Trophoblast cell (in vitro differentiated cells and primary cell): Measurements from ENCODE around the gene NUDT16L1.

Experiments used
- DNase-seq, 2 donors: peaks; one replicate each; pipeline ENCODE4 v3.0.0-alpha.2; 2016
- H2AFZ ChIP-seq: 2 replicates; pipeline ENCODE4 v1.6.1; 2013; ENCODE audit warnings: low read length, moderate library complexity, mild to moderate bottlenecking; ENCODE audit not compliant: insufficient read depth, poor library complexity
- H2AK5ac ChIP-seq: 2 replicates; pipeline ENCODE4 v1.6.1; 2013; ENCODE audit warnings: mild to moderate bottlenecking, low read length
- H2BK120ac ChIP-seq: 2 replicates; pipeline ENCODE4 v1.6.1; 2013; ENCODE audit warnings: low read length, mild to moderate bottlenecking, moderate library complexity; ENCODE audit not compliant: insufficient read depth, poor library complexity
- H2BK12ac ChIP-seq: 2 replicates; pipeline ENCODE4 v1.6.1; 2013; ENCODE audit warnings: mild to moderate bottlenecking, low read length, moderate library complexity
- H2BK5ac ChIP-seq: 2 replicates; pipeline ENCODE4 v1.6.1; 2013; ENCODE audit warnings: low read length, low read depth, moderate library complexity, mild to moderate bottlenecking; ENCODE audit not compliant: poor library complexity
- H3K14ac ChIP-seq: 2 replicates; pipeline ENCODE4 v1.6.1; 2013; ENCODE audit warnings: mild to moderate bottlenecking, low read length
- H3K18ac ChIP-seq: 2 replicates; pipeline ENCODE4 v1.6.1; 2013; ENCODE audit warnings: mild to moderate bottlenecking, low read length
- H3K23ac ChIP-seq: 2 replicates; pipeline ENCODE4 v1.6.1; 2013; ENCODE audit warnings: low read length
- H3K27ac ChIP-seq: 2 replicates; pipeline ENCODE4 v1.5.1; 2013; ENCODE audit warnings: low read depth, mild to moderate bottlenecking, inconsistent platforms, low read length, moderate library complexity
- H3K27me3 ChIP-seq: 2 replicates; pipeline ENCODE4 v1.6.1; 2013; ENCODE audit warnings: inconsistent platforms, mild to moderate bottlenecking, low read length, moderate library complexity; ENCODE audit not compliant: insufficient read depth
- H3K36me3 ChIP-seq, 2 experiments: 1 replicate in 1 of 2; 2 replicates in 1 of 2; pipeline ENCODE4 v1.6.1; 2013; ENCODE audit warnings: low read length in 2 of 2, mild to moderate bottlenecking in 2 of 2, moderate library complexity in 1 of 2; ENCODE audit not compliant: insufficient read depth in 2 of 2, control insufficient read depth in 1 of 2
- H3K4ac ChIP-seq: 2 replicates; pipeline ENCODE4 v1.6.1; 2013; ENCODE audit warnings: low read depth, mild to moderate bottlenecking, low read length, moderate library complexity
- H3K4me1 ChIP-seq, 2 experiments: 1 replicate in 1 of 2; 2 replicates in 1 of 2; pipeline ENCODE4 v1.6.1; 2013; ENCODE audit warnings: low read length in 2 of 2, mild to moderate bottlenecking in 2 of 2, moderate library complexity in 1 of 2; ENCODE audit not compliant: insufficient read depth in 2 of 2, control insufficient read depth in 1 of 2
- H3K4me2 ChIP-seq: 2 replicates; pipeline ENCODE4 v1.6.1; 2013; ENCODE audit warnings: inconsistent platforms, mild to moderate bottlenecking, low read length, moderate library complexity
- H3K4me3 ChIP-seq: 2 replicates; pipeline ENCODE4 v1.5.1; 2013; ENCODE audit warnings: mild to moderate bottlenecking, low read depth, low read length, inconsistent platforms
- H3K79me1 ChIP-seq: one replicate; pipeline ENCODE4 v1.6.1; 2013; ENCODE audit warnings: low read length
- H3K79me2 ChIP-seq: 2 replicates; pipeline ENCODE4 v1.6.1; 2013; ENCODE audit warnings: low read length, mild to moderate bottlenecking; ENCODE audit not compliant: control insufficient read depth, insufficient read depth, poor library complexity
- H3K9ac ChIP-seq: 2 replicates; pipeline ENCODE4 v1.6.1; 2013; ENCODE audit warnings: mild to moderate bottlenecking, low read length
- H3K9me3 ChIP-seq: 2 replicates; pipeline ENCODE4 v1.6.1; 2013; ENCODE audit warnings: low read depth, mild to moderate bottlenecking, control low read depth, inconsistent platforms, low read length; ENCODE audit not compliant: insufficient read depth
- H4K12ac ChIP-seq: 2 replicates; pipeline ENCODE4 v1.6.1; 2013; ENCODE audit warnings: low read depth, mild to moderate bottlenecking, low read length, moderate library complexity
- H4K8ac ChIP-seq: 2 replicates; pipeline ENCODE4 v1.6.1; 2013; ENCODE audit warnings: low read depth, mild to moderate bottlenecking, low read length, moderate library complexity
- H4K91ac ChIP-seq: one replicate; pipeline ENCODE4 v1.6.1; 2013; ENCODE audit warnings: low read depth, mild to moderate bottlenecking, low read length, moderate library complexity
- WGBS: extraction: QIAGEN DNeasy Blood & Tissue Kit; methylation state at CpG from one replicate; pipeline ENCODE4 v1.1.7; 2013; ENCODE audit warnings: missing lambda C conversion rate; ENCODE audit not compliant: insufficient read length, insufficient coverage; ENCODE audit errors: extremely low coverage; 5-methylcytosine and 5-hydroxymethylcytosine counted together

NUDT16L1 gene

GRCh38 chr16:4698321-4699045 lies 5.1 kb downstream of the NUDT16L1 start:
- Histone ChIP-seq H3K23ac (no peak overlapping the region), H2AK5ac (no peak overlapping the region), H3K27me3 (no peaks in the 10 kb centered on the region), H3K4me2 (no peak overlapping the region), H3K18ac (no peak overlapping the region), H2BK12ac (no peak overlapping the region), H3K9me3 (peaks cover 5% of the 10 kb centered on the region), H3K4me1 (peaks cover 0 to 4% of the 10 kb centered on the region in 2 experiments), H3K9ac (no peak overlapping the region), H3K79me2 (peaks cover 4% of the 10 kb centered on the region), H2AFZ (no peak overlapping the region), H3K4ac (no peak overlapping the region), H4K12ac (no peak overlapping the region), H4K8ac (no peak overlapping the region), H4K91ac (no peak overlapping the region), H3K27ac (no peak overlapping the region), H2BK120ac (no peak overlapping the region), H3K4me3 (no peak overlapping the region), H3K79me1 (peaks cover 4% of the 10 kb centered on the region), H3K14ac (no peak overlapping the region), H3K36me3 (peaks cover 71 to 72% of the 10 kb centered on the region in 2 experiments), H2BK5ac (no peak overlapping the region)
- WGBS: no CpG with 5 or more reads among the region's 36 CpGs
- no peak for DNase-seq

DNA sequence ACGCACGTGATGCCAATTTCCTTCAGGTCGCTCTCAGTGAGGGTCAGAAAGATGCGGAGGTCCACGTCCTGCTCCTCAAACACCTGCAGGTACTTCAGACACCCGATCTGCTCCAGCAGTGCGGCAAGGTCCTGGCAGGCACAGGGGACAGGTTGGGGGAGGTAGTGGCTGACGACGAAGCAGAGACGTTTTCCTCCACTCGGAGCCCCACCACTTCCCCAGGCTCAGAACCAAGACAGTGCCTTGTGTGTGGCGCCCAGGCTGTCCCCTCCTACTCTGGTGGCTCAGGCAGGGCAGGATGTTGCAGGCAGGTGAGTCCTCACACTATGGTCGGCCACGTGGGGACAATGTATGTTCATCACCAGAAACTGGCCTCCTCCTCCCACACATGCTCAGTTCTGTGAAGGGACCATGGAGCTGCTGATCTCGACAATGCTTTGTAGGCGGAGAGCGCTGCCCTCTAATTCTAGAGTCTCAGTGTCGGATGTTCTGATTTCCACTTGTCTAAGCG lies 5.7 kb downstream of the NUDT16L1 start:
- Histone ChIP-seq H3K9ac (no peak overlapping the region), H3K4me3 (no peak overlapping the region), H4K12ac (no peak overlapping the region), H2BK12ac (no peak overlapping the region), H3K27ac (no peak overlapping the region), H3K36me3 (peaks cover 75 to 76% of the 10 kb centered on the region in 2 experiments), H3K14ac (no peak overlapping the region), H3K23ac (no peak overlapping the region), H3K18ac (no peak overlapping the region), H2AFZ (no peak overlapping the region), H3K4me1 (peaks cover 0 to 4% of the 10 kb centered on the region in 2 experiments), H3K4me2 (no peak overlapping the region), H3K9me3 (peaks cover 3% of the 10 kb centered on the region), H3K4ac (no peak overlapping the region), H3K79me2 (no peaks in the 10 kb centered on the region), H3K27me3 (no peaks in the 10 kb centered on the region), H4K91ac (no peak overlapping the region), H2AK5ac (no peak overlapping the region), H3K79me1 (no peaks in the 10 kb centered on the region), H4K8ac (no peak overlapping the region), H2BK5ac (no peak overlapping the region), H2BK120ac (no peak overlapping the region)
- no peak for DNase-seq
- no CpG with 5 or more reads among the region's 19 CpGs for WGBS

DNA sequence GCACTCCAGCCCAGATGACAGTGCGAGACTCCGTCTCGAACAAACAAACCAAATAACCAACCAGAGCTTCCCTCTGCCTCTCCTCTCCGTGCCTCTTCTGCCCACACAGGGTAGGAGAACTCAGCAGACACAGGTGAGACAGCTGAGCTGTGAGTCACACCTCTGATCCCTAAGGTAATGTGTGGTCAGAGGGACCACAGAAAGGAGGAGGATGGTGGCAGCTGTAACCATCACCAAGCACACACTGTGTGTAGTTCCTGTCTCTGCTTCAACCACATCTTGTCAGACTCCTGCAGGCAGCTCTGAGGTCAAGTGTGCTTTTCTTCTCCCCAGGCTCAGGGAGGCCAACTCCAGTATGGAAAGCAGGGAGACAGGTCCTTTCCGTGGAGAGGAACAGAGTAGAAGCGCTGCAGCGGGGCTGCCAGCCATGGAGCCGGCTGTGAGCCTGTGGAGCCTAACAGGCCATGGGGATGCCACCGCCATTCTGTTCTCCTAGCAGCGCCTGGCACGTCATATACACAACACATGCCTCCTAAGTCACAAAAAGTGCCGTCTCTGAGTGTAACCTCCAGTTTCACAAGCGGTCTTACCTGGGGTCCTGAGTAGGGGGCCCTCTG lies 7.1 kb downstream of the NUDT16L1 start:
- Histone ChIP-seq H3K9ac (no peak overlapping the region), H3K27me3 (no peaks in the 10 kb centered on the region), H2AK5ac (no peak overlapping the region), H3K14ac (no peak overlapping the region), H3K79me2 (no peaks in the 10 kb centered on the region), H3K4me3 (no peak overlapping the region), H2BK120ac (no peak overlapping the region), H3K18ac (no peak overlapping the region), H2BK12ac (no peak overlapping the region), H3K9me3 (peaks cover 3% of the 10 kb centered on the region), H4K8ac (no peak overlapping the region), H4K12ac (no peak overlapping the region), H3K36me3 (peaks cover 78 to 79% of the 10 kb centered on the region in 2 experiments), H2AFZ (no peak overlapping the region), H3K27ac (no peak overlapping the region), H3K23ac (no peak overlapping the region), H2BK5ac (no peak overlapping the region), H3K79me1 (no peaks in the 10 kb centered on the region), H3K4me1 (no peaks in the 10 kb centered on the region), H3K4ac (no peak overlapping the region), H3K4me2 (no peak overlapping the region), H4K91ac (no peak overlapping the region)
- DNase-seq: no peak
- WGBS: no CpG with 5 or more reads among the region's 13 CpGs

DNA sequence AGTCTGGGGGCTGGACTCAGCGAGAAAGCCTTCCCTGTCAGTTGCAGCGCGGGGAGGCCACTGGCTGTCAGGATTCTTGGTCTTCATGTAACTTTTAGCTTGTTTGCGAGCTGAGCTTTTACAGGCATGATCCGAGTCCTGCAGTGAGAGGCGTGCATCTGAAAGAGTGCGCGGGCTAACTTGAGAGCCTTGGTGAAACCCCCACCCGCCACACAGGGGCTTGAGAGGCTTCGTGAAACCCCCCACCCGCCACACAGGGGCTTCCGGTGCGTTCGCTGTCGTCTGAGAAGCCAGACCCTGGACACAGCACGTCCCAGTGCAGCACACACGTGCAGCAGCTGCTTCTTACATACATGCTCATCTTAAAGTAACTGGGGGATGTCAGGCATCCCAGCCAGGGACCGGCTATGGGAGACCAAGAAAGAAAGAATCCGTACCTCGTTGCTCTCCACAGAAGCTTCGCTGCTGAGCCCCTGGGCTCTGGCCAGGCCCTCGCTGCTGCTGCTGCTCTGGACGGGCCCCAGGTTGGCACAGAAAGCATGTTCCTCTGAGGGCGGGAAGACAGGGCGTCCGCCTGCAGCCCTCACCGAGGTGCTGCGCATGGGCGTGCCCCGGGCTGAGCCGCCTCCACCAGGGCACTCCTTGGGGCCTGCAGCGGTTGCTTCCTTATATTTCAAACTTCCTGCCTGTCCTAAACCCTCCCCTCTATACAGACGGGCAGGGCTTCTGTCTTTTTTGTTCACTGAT lies 7.8 kb downstream of the NUDT16L1 start:
- Histone ChIP-seq H3K27me3 (no peaks in the 10 kb centered on the region), H3K4me3 (no peak overlapping the region), H4K12ac (no peak overlapping the region), H2BK120ac (no peak overlapping the region), H3K27ac (no peak overlapping the region), H2BK12ac (no peak overlapping the region), H3K18ac (no peak overlapping the region), H4K91ac (no peak overlapping the region), H3K4ac (no peak overlapping the region), H3K79me1 (no peaks in the 10 kb centered on the region), H3K23ac (no peak overlapping the region), H3K36me3 (peaks cover 71 to 73% of the 10 kb centered on the region in 2 experiments), H3K4me2 (no peak overlapping the region), H2AK5ac (no peak overlapping the region), H3K4me1 (no peaks in the 10 kb centered on the region), H4K8ac (no peak overlapping the region), H3K9me3 (peaks cover 3% of the 10 kb centered on the region), H3K79me2 (no peaks in the 10 kb centered on the region), H2BK5ac (no peak overlapping the region), H3K14ac (no peak overlapping the region), H3K9ac (no peak overlapping the region), H2AFZ (no peak overlapping the region)
- no CpG with 5 or more reads among the region's 33 CpGs for WGBS
- DNase-seq: no peak
